ENCODE data around the gene HTR7.

DNA sequence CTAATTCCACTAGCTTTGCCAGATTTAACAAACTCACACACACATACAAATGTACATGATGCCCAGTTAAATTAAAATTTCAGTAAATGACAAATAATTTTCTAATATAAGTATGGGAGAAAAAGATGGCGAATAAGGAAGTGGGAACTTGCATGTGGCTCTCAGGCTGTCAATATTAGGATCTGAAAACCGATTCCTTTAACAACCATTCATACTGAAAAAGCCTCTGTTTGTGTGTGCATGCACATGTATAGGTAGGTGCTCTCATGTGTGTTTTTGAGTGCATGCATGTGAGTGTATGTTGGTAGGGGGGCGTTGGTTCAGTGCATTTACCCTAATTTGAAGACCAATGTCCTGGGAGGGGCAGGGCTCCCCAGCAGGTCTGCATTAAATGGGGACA is 125.3 kb downstream of the HTR7 start:
- TF ChIP-seq, protein P1, sequence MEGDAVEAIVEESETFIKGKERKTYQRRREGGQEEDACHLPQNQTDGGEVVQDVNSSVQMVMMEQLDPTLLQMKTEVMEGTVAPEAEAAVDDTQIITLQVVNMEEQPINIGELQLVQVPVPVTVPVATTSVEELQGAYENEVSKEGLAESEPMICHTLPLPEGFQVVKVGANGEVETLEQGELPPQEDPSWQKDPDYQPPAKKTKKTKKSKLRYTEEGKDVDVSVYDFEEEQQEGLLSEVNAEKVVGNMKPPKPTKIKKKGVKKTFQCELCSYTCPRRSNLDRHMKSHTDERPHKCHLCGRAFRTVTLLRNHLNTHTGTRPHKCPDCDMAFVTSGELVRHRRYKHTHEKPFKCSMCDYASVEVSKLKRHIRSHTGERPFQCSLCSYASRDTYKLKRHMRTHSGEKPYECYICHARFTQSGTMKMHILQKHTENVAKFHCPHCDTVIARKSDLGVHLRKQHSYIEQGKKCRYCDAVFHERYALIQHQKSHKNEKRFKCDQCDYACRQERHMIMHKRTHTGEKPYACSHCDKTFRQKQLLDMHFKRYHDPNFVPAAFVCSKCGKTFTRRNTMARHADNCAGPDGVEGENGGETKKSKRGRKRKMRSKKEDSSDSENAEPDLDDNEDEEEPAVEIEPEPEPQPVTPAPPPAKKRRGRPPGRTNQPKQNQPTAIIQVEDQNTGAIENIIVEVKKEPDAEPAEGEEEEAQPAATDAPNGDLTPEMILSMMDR (IDR thresholded peaks at IDR 0.05; ENCODE audit: control extremely low read depth in 1 of 3, insufficient read depth in 1 of 3, low read depth in 1 of 3, low read length in 3 of 3) = no peak
- TF ChIP-seq MAFK (IDR thresholded peaks at IDR 0.05; ENCODE audit: low read depth, low read length) (no peak), SIN3A (conservative IDR thresholded peaks at IDR 0.05 in 1 of 2, IDR thresholded peaks at IDR 0.05 in 1 of 2; ENCODE audit: low read depth in 1 of 2, low read length in 2 of 2) (no peak), JUN (IDR thresholded peaks at IDR 0.05; ENCODE audit: low read depth, low read length) (no peak), EZH2 (IDR thresholded peaks at IDR 0.05; ENCODE audit: low read depth, low read length, severe bottlenecking) (no peak), SP1 (IDR thresholded peaks at IDR 0.05; ENCODE audit: low read depth, low read length) (no peak), ZNF274 (IDR thresholded peaks at IDR 0.05; ENCODE audit: borderline replicate concordance, extremely low read depth, low read length) (no peak), GABPA (IDR thresholded peaks at IDR 0.05; ENCODE audit: borderline replicate concordance, insufficient read depth, low read length) (no peak), POLR2AphosphoS5 (IDR thresholded peaks at IDR 0.05; ENCODE audit: low read depth, low read length) (no peak), CEBPB (IDR thresholded peaks at IDR 0.05; ENCODE audit: low read depth, low read length) (no peak), JUND (IDR thresholded peaks at IDR 0.05; ENCODE audit: low read length) (no peak), NANOG (IDR thresholded peaks at IDR 0.05; ENCODE audit: insufficient read depth, low read depth, low read length, poor library complexity, severe bottlenecking) (no peak)
